ENCODE results near the gene CYFIP2.
"Not testable (repeated sequence)": the region's sequence is repeated elsewhere in the genome, so short reads cannot be mapped to it uniquely, and the experiment has no call there.

The CYFIP2 gene

DNA sequence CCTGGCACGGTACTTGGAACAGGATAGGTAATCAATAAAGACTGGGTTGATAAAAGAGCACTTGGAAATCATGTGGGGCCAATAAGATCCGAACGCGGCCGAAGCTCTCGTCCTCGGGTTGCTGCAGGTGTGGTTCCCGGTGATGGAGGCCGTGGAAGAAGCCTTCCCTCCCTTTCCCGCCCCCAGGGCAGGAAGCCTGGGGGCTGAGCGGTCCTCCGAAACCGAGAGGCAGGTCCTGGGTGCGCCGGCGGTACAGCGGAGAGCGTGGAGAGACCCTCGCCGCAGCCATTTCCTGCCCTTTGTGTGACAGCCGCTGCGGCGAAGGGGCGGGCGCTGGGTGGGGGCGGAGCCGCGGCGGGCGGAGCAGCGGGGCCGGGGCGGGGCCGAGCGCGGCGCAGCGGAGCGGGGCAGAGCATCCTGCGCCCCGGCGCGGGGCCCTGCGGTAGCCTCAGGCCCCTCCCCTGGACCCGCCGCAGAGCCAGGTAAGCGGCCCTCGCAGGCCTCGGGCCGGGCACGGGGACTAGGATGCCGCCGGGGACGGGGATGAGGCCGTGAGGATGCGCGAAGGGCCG is at the start of gene CYFIP2:
TSS of gene CYFIP2 (plus strand) at position 410 of the 572 bp plus-strand sequence. CDS start 19,239 bp downstream, outside the sequence.
- peak; percentile 81 to 83 for DNase-seq

DNA sequence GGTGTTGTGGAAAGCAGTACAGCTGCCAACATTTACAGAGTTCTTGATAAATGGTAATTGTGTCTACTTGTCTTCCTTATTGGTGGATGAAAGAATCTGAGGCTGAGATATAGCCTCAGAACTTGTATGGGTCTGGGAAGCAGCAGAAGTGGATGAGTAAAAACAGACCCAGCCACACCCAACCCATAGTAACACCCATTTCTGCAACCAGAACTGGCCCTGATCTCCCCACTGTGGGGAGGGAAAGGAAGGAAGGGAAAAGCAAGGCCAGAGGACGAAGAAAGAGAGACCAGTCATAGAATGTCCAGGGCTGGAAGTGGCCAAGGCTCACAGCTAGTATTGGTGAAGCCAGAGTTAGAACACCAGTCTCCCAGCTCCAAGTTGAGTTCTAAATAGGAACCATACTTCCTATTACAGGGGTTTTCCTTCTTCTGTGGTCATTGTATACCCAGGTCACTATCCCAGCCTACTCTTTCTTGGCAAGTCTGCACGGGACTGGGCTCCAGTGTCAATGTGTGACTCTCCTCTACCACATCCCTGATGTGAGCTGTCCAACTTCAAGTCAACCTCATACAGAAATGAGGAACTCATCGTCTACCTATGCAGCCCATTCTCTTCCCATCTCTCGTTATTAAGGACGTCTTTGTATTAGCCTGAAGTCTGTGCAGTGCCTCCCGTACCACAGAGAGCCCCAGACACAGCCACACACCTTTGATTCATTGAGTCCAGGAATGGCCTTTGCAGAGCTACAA is 49.4 kb upstream of the CYFIP2 start:
- no peak for DNase-seq

GRCh38 chr5:157217289-157218024 is 48.5 kb upstream of the CYFIP2 start:
- peak; percentile 57 to 68 for DNase-seq

- peak; percentile 47 to 55 for DNase-seq
Measured at GRCh38 chr5:157219491-157220271, 46.2 kb upstream of the CYFIP2 start.

DNA sequence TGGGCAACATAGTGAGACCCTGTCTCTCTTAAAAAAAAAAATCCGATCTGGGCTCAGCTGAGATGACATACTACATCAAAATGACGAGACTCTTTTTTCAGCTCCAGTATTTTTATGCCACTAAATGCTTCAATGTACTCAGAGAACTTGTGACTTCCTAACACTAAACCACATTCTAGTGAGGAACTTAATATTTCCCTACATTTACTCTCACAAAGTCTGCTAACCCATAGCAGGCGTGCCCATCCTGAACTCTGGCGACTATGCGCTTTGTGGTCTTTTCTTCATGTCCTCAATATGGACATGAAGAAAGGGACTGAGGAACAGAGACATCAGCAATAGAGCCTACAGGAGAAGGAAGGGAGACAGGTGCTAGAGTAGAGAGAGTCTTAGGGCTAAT is 44.0 kb upstream of the CYFIP2 start:
- no peak for DNase-seq

DNA sequence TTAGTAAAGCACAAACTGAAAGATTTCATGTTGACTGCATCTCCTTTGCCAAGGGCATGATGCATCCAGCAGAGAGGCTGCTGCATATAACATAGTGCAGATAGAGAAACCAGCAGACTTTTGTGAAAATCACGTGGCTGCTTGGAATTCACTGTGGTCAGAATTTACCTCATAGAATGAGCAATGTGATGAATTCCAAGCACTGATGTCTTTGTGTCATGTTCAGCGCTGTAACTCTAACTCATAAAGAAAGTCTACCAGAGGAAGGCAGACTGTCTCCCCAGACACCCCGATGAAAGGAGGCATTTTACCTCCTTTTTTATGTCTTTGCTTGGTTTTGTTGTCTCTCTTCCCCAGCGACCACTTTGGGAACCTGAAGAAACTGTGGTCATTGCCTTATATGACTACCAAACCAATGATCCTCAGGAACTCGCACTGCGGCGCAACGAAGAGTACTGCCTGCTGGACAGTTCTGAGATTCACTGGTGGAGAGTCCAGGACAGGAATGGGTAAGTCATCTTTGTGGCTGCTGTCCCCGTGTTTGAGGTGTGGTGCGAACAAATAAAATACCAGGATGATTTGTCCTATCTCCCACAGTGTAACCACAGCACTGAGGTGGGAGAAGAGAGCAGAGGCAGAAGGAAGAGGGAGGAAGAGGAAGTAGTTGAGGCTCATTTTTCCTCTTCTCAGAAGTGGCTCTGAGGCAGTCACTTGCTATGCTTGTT is 43.3 kb upstream of the CYFIP2 start:
- DNase-seq = peak; percentile 60 to 74

DNA sequence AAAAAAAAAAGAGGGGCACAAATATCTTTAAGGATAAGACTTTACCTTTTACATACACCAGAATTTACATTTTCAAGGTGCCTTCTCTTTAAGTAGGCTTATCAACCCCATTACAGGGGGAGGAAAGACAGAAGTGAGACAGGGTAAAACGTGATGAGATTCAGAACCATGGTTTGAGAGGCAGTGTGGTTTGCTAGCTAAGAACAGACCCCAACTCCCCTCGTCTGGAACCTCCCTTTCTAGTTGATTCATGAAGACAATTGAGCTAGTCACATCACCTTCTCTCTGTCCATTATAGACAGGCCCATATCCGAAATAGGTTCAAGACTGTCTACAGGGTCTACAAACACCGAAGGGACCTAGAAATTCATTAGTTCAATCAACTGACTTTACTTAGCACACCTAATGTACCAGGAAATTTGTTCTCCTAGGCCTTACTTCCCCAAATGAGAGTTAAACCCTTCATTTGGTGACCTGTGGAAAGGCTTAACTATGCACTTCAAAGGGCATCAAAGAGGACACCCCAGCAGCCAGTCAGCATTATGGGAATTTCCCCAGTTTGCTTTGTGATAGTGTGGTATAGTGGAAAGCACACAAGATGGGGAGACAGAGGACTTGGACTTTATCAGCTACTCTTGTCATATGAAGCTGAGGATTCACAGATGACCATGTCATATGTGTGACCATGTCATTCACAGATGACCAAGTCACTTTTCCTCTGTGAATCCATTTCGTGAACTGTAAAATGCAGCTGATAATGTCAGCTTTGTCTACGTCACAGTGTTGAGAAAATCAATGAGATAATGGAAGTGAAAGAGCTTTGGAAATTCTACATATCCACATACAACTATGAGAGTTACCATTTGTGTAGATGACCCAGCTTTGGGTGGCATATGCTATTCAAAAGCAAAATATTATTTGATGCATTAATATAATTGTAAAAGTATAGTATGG is 40.2 kb upstream of the CYFIP2 start:
- no peak for DNase-seq

DNA sequence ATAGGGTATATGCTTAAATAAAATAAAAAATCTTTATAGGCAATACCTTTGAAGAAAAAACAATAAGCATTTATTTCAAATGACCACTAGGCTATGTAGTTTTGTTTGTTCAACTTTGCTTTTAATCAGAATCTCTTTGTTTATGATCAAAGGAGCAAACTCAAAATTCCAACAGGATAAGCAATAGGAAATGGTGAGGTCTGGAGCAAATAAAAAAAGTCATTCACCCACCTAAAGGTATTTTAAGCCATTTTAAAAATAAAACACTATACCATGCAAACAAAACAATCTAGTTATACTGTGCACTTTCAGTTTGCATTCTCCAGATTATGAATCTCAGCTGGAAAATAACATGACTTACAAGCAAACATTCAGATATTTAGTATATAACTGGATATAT is 35.3 kb upstream of the CYFIP2 start:
- DNase-seq = no peak

DNA sequence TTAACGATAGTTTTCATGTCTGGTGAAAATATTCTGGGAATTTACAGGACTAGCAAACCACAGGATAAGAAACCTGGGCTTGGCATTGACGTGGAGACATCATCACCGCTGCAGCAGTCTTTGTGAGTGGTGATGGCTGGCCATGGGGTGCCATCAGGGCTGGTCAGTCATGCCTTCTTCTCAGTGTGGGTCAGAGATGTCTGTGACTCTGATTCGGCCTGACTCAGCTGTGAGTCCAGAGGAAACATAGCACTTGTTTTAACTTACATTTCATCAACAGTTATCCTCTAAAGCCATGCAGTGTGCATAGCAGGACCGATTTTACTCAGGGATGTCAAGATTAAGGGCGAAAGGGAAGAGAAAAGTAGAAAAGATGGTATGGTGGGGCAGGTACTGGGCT is 33.2 kb upstream of the CYFIP2 start:
- DNase-seq = no peak

DNA sequence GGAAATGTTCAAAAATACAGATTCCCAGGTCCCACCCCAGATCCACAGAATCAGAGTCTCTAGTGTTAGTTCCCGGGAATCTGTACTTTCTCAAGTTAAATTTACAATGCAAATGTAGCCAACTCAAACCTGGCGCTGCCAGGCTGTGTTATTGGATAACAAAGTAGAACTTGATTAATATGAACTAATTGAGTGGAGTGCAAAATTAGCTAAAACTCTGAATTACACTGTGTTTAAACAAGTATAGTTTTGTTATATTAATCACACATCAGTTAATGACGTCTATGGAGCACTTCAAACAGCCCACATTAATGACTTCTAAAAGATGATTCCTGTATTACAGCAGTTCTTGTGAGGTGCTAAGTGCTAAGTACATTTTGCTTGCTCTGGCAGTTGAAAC is 32.4 kb upstream of the CYFIP2 start:
- DNase-seq = no peak

- no peak for DNase-seq
Measured at GRCh38 chr5:157236423-157236822, 29.5 kb upstream of the CYFIP2 start.

DNA sequence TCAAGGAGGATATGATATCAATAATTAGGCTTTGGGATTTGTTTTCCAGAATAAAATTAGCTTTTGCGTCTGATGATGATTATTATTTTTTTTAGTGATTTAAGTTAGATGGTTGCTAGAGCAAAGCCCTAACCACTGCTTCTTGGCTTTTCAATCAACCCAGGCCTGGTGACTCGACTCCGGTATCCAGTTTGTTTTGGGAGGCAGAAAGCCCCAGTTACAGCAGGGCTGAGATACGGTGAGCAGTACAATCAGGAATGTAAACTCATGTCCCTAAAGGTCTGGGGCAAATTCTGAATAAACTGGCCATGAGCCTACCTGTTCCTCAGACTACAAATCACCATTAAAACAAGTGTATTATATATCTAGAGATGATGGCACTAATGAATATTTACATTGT is 24.4 kb upstream of the CYFIP2 start:
- no peak for DNase-seq

DNA sequence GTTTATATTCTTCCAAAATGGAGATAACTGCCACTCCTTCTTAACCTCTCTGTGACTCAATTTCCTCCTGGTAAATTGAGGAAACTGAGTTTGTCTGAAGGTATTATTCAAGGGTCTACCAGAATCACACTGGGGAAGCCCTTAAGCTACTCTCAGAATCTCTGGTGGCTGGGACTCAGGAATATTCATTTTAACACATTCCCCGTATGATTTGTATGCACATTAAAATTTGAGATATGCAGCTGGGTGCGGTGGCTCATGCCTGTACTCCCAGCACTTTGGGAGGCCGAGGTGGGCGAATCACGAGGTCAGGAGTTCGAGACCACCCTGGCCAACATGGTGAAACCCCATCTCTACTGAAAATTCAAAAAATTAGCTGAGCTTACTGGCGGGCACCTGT is 21.2 kb upstream of the CYFIP2 start:
- DNase-seq = not testable (repeated sequence)

GRCh38 chr5:157245476-157245875 is 20.4 kb upstream of the CYFIP2 start:
- DNase-seq = no peak

- DNase-seq = no peak
Measured at GRCh38 chr5:157245886-157246285, 20.0 kb upstream of the CYFIP2 start.

- DNase-seq = peak in 1 of 2 experiments; percentile 63
Measured at GRCh38 chr5:157247267-157247666, 18.7 kb upstream of the CYFIP2 start.

DNA sequence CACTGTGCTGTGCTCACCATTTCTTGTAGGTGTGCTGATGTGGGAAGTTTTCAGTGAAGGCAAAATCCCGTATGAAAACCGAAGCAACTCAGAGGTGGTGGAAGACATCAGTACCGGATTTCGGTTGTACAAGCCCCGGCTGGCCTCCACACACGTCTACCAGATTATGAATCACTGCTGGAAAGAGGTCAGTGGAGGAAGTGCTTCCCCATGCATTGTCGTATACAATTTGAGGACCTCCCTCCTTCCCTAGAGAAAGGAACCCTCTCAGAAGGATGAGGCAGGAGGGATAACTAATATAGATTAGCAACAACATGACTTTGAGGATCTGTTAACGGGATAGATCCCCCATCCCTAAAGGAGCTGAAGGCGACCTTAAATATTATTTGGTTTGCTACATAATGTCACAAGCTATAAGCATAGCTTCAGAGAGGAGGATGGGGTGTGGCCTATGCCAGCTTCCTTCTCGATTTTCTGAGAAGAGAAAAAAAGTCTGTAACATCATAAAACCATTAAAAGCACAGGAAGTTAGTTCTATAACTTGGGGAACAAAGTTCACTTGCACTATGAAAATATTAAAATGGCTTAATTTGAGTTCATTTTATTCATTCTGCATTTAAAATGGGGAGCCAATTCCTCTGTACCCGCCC is 17.0 kb upstream of the CYFIP2 start:
- DNase-seq = peak in 1 of 2 experiments; percentile 64

DNA sequence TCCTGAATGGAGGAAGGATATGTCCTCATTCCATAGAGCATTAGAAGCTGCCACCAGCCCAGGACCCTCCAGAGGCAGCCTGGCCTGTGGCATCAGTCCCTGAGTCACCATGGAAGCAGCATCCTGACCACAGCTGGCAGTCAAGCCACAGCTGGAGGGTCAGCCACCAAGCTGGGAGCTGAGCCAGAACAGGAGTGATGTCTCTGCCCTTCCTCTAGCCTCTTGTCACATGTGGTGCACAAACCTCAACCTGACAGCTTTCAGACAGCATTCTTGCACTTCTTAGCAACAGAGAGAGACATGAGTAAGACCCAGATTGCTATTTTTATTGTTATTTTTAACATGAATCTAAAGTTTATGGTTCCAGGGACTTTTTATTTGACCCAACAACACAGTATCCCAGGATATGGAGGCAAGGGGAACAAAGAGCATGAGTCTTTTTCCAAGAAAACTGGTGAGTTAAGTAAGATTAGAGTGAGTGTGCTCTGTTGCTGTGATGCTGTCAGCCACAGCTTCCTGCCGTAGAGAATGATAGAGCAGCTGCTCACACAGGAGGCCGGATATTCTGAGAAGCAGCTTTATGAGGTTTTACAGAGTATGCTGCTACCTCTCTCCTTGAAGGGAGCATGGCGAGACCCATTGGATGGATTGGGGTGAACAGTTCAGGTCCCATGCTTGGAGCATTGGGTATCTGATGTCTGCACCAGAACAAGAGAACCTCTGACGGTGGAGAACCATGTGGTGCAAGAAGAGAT is 13.0 kb upstream of the CYFIP2 start:
- peak; percentile 58 to 68 for DNase-seq

GRCh38 chr5:157253547-157253946 is 12.4 kb upstream of the CYFIP2 start:
- peak in 1 of 2 experiments; percentile 50 for DNase-seq

DNA sequence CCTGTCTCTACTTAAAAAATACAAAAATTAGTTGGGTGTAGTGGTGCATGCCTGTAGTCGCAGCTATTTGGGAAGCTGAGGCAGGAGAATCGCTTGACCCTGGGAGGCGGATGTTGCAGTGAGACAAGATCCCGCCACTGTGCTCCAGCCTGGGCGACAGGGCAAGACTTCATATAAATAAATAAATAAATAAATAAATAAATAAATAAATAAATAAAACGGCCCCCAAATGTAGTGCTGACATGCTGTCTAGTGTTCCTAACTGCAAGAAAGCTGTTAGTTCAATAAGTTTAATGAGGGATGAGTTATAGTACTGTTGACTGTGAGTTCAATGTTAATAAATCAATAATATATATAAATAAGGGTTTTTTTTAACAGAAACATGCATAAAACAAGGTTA is 7.5 kb upstream of the CYFIP2 start:
- no peak for DNase-seq
